Measurements from ENCODE around the gene SCGB1D1. TPM values are rescaled to one million over a fixed set of nuclear protein-coding genes. Genes with fewer than 3 reads are reported as not detected.

Gene SCGB1D1
- total and polyA plus RNA-seq, 7 donors, result not detected

DNA sequence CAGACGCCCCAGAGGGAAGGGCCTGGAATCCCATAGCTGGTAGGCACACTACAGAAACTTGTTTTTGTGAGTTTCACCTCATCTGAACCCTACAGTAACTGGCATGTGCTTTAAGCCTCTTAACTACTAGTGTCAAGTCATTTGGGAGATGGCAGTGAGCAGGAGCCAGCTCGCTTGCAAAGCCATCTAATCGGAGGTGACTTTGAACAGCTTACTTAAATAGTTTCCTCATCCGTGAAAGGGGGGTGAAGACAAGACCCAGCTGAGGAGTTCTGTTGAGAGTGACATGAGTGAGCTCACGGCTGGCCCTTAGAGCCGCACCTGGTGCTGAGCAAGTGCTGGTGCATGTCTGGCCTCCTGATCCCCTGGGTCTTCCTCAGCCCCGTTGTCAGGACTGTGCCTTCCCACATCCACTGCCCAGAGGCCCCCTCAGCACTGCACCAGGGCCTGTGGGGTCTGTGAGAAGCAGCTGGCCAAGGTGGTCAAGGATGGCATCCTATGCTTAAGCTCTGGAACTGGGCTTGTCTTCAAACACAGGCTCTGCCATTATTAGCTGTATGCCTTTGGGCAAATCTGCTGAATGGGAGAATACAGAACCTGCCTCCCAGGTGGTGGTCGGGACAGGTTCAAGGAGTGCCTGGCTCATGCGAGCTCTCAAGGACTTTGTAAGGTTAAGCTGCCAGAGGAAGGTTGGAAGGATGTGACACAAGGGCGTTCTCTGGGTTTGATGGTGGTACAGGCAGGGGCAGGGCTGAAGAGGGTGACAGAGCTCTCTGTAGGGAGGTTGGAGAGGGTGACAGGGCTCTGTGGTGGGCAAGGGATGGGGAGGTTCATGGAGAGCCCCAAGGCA is 38.9 kb upstream of the SCGB1D1 start:
- Histone ChIP-seq H3K4me1 (no peaks in the 10 kb centered on the region), H3K9me3 (no peaks in the 10 kb centered on the region), H3K27me3 (ENCODE audit: insufficient read depth in 3 of 3, low read length in 2 of 3) (no peaks in the 10 kb centered on the region), H3K36me3 (ENCODE audit: insufficient read depth in 1 of 2, low read depth in 1 of 2) (peaks cover 4 to 64% of the 10 kb centered on the region in 2 donors), H3K4me3 (no peak overlapping the region), H3K27ac (no peak overlapping the region)
- ATAC-seq (no peak), DNase-seq (no peak)
- 84 to 88% (median 88%) methylated on average over 10 of the region's 10 CpGs for WGBS, 3 donors
- TF ChIP-seq CTCF (IDR thresholded peaks at IDR 0.05), result no peak
- intact Hi-C loops (cut with DNase I), result no loop called here

DNA sequence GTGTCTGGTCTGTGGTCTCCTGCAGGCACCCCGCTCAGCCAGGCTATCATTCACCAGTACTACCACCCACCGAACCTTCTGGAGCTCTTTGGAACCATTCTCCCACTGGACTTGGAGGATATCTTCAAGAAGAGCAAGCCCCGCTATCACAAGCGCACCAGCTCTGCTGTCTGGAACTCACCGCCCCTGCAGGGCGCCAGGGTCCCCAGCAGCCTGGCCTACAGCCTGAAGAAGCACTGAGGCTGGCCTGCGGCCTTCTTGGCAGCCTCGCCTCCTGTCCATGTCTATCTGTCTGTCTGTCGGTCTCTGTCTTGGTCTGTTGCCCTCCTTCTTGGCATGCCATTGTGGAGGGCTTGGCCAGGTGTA is 38.3 kb upstream of the SCGB1D1 start:
- H3K36me3 ChIP-seq (ENCODE audit: insufficient read depth in 1 of 2, low read depth in 1 of 2), result peaks cover 3 to 58% of the 10 kb centered on the region in 2 donors
- DNase-seq, result no peak
- 91 to 95% (median 93%) methylated on average over 9 of the region's 9 CpGs for WGBS, 3 donors
- H3K27me3 ChIP-seq (ENCODE audit: insufficient read depth in 3 of 3, low read length in 2 of 3), result no peaks in the 10 kb centered on the region
- intact Hi-C loops (cut with DNase I), result no loop called here
- no peaks in the 10 kb centered on the region for H3K4me1 ChIP-seq
- TF ChIP-seq CTCF (IDR thresholded peaks at IDR 0.05), result no peak
- no peaks in the 10 kb centered on the region for H3K9me3 ChIP-seq
- H3K4me3 ChIP-seq, result no peak overlapping the region
- ATAC-seq, result no peak
- H3K27ac ChIP-seq, result no peak overlapping the region

- Histone ChIP-seq H3K36me3 (ENCODE audit: insufficient read depth in 1 of 2, low read depth in 1 of 2) (peaks cover 0 to 51% of the 10 kb centered on the region in 2 donors), H3K27ac (no peak overlapping the region), H3K9me3 (no peaks in the 10 kb centered on the region), H3K4me3 (no peak overlapping the region), H3K4me1 (peaks cover 3% of the 10 kb centered on the region), H3K27me3 (ENCODE audit: insufficient read depth in 3 of 3, low read length in 2 of 3) (no peaks in the 10 kb centered on the region)
- intact Hi-C loops (cut with DNase I), result no loop called here
- ATAC-seq (no peak), DNase-seq (no peak)
- no peak for TF ChIP-seq CTCF (IDR thresholded peaks at IDR 0.05)
- WGBS, 3 donors, result 90 to 92% (median 91%) methylated on average over 14 of the region's 14 CpGs
These were observed 37.5 kb upstream of the SCGB1D1 start for GRCh38 chr11:62152245-62153086.

GRCh38 chr11:62153087-62153395 is 37.0 kb upstream of the SCGB1D1 start:
- TF ChIP-seq CTCF (IDR thresholded peaks at IDR 0.05), result no peak
- Histone ChIP-seq H3K4me1 (peaks cover 6% of the 10 kb centered on the region), H3K27ac (no peak overlapping the region), H3K9me3 (no peaks in the 10 kb centered on the region), H3K4me3 (no peak overlapping the region), H3K36me3 (ENCODE audit: insufficient read depth in 1 of 2, low read depth in 1 of 2) (peaks cover 0 to 46% of the 10 kb centered on the region in 2 donors), H3K27me3 (ENCODE audit: insufficient read depth in 3 of 3, low read length in 2 of 3) (no peaks in the 10 kb centered on the region)
- 82 to 83% (median 82%) methylated on average over 2 of the region's 2 CpGs for WGBS, 3 donors
- ATAC-seq, result no peak
- intact Hi-C loops (cut with DNase I), result no loop called here
- no peak for DNase-seq

All from psoas muscle (tissue), 8 donors.